Progenitor cell of endocrine pancreas (in vitro differentiated cells): Measurements from ENCODE around the gene FUT1. TPM values are rescaled to one million over a fixed set of nuclear protein-coding genes. Genes with fewer than 3 reads are reported as not detected.
"Not testable (repeated sequence)": the region's sequence is repeated elsewhere in the genome, so short reads cannot be mapped to it uniquely, and the experiment has no call there.

Experiments
- DNase-seq: peaks from one replicate; pipeline ENCODE4 v3.0.0; 2021; ENCODE audit warnings: low spot score; ENCODE audit not compliant: unreplicated experiment
- H3K27ac Mint-ChIP-seq: 2 replicates; pipeline ENCODE4 v1.8.0; 2021; ENCODE audit warnings: mild to moderate bottlenecking, moderate library complexity, mixed read lengths
- H3K27me3 Mint-ChIP-seq: 2 replicates; pipeline ENCODE4 v1.8.0; 2021; ENCODE audit warnings: mixed read lengths
- H3K36me3 Mint-ChIP-seq: 2 replicates; pipeline ENCODE4 v1.8.0; 2022; ENCODE audit warnings: mixed read lengths; ENCODE audit not compliant: insufficient read depth
- H3K4me1 Mint-ChIP-seq: 2 replicates; pipeline ENCODE4 v1.8.0; 2021; ENCODE audit warnings: low read depth, mixed read lengths
- H3K4me3 Mint-ChIP-seq: 2 replicates; pipeline ENCODE4 v1.8.0; 2021; ENCODE audit warnings: low read depth, mild to moderate bottlenecking, moderate library complexity, mixed read lengths
- H3K9me3 Mint-ChIP-seq: 2 replicates; pipeline ENCODE4 v1.8.0; 2021; ENCODE audit warnings: low read depth, mixed read lengths
- CTCF ChIP-seq: fragments of 200-600 bp; sonication (generic); IDR thresholded peaks from one replicate; pipeline ENCODE4 v1.5.0; 2021; ENCODE audit warnings: antibody characterized with exemption, mild to moderate bottlenecking; ENCODE audit not compliant: unreplicated experiment
- total RNA-seq: library from RNA; stranded (reverse); gene quantifications from 2 replicates; pipeline ENCODE4 v1.2.1, GENCODE V29; 2021

Gene FUT1
- total RNA-seq, 1 donor from 2014 or later, result 5.4 TPM

DNA sequence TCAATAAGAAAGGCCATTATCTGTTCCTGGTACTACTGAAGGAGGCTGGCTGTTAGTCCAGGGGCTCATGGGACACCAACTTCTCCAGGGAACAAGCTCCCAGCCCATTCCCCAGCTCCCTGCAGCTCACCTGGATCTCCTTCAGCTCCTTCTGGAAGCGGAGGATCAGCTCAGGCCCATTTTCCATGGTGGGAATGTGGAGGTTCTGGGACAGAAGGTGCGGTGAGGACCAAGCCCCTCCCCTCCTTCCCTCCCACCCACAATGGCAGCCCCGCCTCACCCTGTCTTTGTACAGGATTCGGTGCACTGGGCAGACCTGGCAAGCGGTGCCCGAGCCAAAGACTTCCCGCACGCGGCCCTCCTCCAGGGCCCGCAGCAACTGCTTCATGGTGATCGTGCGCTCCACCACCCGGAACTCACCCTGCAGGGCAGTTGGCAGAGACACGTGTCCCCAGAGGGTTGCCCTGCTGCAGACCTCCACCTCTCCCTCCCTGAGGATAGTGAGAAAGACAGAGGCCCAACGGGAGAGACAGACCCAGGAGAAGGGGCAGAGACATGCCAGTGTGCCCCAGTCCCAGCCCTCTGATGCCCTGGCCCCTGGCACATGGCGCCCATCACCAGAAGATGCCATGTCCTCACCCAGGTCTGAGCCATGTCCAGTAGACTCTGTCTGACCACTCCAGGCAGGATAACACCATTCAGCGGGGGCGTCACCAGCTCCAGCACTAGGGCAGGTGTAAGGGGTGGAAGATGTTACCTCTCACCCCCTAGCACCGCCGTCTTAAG, 44.0 kb upstream of the FUT1 start:
- Mint-ChIP-seq H3K4me1 (no peaks in the 10 kb centered on the region), H3K36me3 (peaks cover 4% of the 10 kb centered on the region), H3K4me3 (no peak overlapping the region), H3K27me3 (no peaks in the 10 kb centered on the region), H3K27ac (no peak overlapping the region), H3K9me3 (no peaks in the 10 kb centered on the region)
- DNase-seq, result no peak
- no peak for TF ChIP-seq CTCF

GRCh38 chr19:48795685-48796070, 43.2 kb upstream of the FUT1 start:
- peaks cover 4% of the 10 kb centered on the region for H3K36me3 Mint-ChIP-seq
- no peak for TF ChIP-seq CTCF
- peak overlapping the region; percentile 98 for H3K27ac Mint-ChIP-seq
- no peaks in the 10 kb centered on the region for H3K4me1 Mint-ChIP-seq
- no peak for DNase-seq
- H3K4me3 Mint-ChIP-seq, result peak overlapping the region; percentile 96
- H3K9me3 Mint-ChIP-seq, result no peaks in the 10 kb centered on the region
- H3K27me3 Mint-ChIP-seq, result no peaks in the 10 kb centered on the region

- Mint-ChIP-seq H3K27me3 (no peaks in the 10 kb centered on the region), H3K4me3 (peak overlapping the region; percentile 96)
Measured at GRCh38 chr19:48795055-48795684, 42.7 kb upstream of the FUT1 start.

GRCh38 chr19:48794291-48794690, 41.9 kb upstream of the FUT1 start:
- Mint-ChIP-seq H3K9me3 (no peaks in the 10 kb centered on the region), H3K27me3 (no peaks in the 10 kb centered on the region), H3K27ac (peak overlapping the region; percentile 98), H3K4me1 (no peaks in the 10 kb centered on the region), H3K4me3 (peak overlapping the region; percentile 96), H3K36me3 (peaks cover 2% of the 10 kb centered on the region)
- no peak for TF ChIP-seq CTCF
- no peak for DNase-seq

More at GRCh38 chr19:48795055-48795684, 42.7 kb upstream of the FUT1 start:
- Mint-ChIP-seq H3K36me3 (peaks cover 2% of the 10 kb centered on the region), H3K4me1 (no peaks in the 10 kb centered on the region), H3K9me3 (no peaks in the 10 kb centered on the region), H3K27ac (peak overlapping the region; percentile 98)
- TF ChIP-seq CTCF, result peak; percentile 99
- DNase-seq, result peak; percentile 83

DNA sequence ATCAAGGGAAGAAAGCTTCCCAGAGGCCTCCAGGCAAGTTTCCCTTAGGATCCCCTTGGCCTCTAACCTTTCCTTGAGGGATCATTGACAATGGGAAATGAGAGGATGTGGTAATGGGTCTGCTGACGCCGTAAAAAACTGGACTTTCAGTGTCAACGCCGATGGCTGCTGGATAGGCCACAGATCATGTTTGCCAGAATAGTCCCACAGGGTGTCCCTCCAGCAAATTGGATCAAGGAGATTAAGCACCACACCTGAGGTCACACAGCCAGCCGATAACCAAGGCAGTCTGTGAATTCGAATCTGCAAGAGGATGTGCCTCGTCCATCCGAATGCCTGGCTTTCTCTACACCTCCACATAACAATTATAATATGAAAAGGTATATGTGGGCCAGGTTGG, 40.8 kb upstream of the FUT1 start:
- Mint-ChIP-seq H3K9me3 (no peaks in the 10 kb centered on the region), H3K27ac (peak overlapping the region; percentile 83), H3K4me3 (no peak overlapping the region), H3K4me1 (no peaks in the 10 kb centered on the region), H3K36me3 (peaks cover 2% of the 10 kb centered on the region), H3K27me3 (no peaks in the 10 kb centered on the region)
- no peak for DNase-seq
- no peak for TF ChIP-seq CTCF

- DNase-seq, H3K4me1 Mint-ChIP-seq, H3K9me3 Mint-ChIP-seq, H3K27me3 Mint-ChIP-seq, H3K36me3 Mint-ChIP-seq, H3K4me3 Mint-ChIP-seq: not testable (repeated sequence)
- peak overlapping the region; percentile 71 for H3K27ac Mint-ChIP-seq
Measured at GRCh38 chr19:48787331-48787730, 34.9 kb upstream of the FUT1 start.

DNA sequence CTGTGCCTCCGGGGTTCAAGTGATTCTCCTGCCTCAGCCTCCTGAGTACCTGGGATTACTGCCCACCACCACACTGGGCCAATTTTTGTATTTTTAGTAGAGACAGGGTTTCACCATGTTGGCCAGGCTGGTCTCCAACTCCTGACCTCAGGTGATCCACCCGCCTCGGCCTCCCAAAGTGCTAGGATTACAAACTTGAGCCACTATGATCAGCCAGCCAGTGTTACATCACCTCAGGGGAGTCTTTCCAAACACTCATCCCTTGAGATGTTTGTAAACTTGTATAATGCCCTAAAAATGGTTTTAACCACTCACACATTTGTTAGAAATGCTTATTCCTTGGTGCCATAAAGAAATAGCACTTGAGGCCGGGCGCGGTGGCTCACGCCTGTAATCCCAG, 34.0 kb upstream of the FUT1 start:
- not testable (repeated sequence) for H3K9me3 Mint-ChIP-seq, H3K27me3 Mint-ChIP-seq, H3K36me3 Mint-ChIP-seq, H3K4me1 Mint-ChIP-seq, DNase-seq, H3K27ac Mint-ChIP-seq, H3K4me3 Mint-ChIP-seq
